Measurements from ENCODE around the gene SNX4.

The SNX4 gene

GRCh38 chr3:125398952-125399351 is 121.0 kb downstream of the SNX4 start:
- no peak for DNase-seq

All from NCI-H446 treated with DMSO at 0.1 percent for 48 hours (cell line).